ENCODE results near the gene C11orf54.
"Not testable (repeated sequence)": the region's sequence is repeated elsewhere in the genome, so short reads cannot be mapped to it uniquely, and the experiment has no call there.

Gene C11orf54

GRCh38 chr11:93766504-93766903 lies 25.0 kb downstream of the C11orf54 start:
- no peak for DNase-seq (ENCODE audit: low read depth in 2 of 2)

DNA sequence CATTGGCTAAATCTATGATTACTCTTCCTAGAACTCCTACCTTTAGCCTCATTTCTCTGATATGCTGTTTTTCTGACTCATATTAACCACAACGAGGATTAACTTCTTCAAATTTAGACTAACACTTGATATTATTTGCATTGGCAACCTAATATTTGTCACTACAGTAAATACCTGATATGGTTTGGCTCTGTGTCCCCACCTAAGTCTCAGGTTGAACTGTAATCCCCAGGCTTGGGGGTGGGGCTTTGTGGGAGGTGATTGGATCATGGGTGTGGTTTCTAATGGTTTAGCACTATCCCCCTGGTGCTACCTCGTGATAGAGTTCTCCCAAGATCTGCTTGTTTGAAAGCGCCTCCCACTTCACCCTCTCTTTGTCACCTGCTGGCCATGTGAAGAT lies 25.5 kb downstream of the C11orf54 start:
- no peak for DNase-seq (ENCODE audit: low read depth in 2 of 2)

DNA sequence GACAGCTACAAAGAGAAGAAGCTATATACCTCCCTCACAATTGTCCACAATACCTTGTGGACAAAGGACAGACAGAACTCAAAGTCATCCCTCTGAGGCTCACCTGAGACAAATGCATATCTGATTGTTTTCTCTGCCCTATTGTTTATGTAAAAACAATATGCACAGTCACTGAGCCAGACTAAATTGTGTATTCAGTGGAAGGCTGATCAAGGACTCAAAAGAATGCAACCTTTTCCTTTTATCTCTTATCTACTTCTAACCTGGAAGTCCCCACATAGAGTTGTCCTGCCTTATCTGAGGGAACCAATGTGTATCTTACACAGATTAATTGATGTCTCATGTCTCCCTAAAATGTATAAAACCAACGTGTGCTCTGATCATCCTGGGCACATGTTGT lies 28.7 kb downstream of the C11orf54 start:
- no peak for DNase-seq (ENCODE audit: low read depth in 2 of 2)

DNA sequence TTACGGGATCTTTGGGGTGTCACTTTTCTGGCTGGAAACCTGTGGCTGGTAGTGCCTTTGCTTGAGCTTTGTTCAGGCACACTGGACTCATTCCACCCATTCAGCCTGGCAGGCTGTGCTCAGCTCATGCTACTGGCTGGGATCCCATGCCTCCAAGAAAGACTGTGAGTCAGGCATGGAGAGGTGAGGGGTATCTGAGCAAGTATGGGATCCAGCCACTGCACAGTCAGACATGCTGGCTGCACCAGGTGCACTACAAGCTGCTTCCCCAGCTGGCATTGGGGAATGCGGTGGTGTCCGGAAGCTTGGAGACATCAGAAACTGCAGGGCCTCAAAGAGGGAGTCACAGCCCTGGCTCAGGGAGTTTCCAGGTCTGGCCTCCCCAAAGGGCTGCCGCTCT lies 30.7 kb downstream of the C11orf54 start:
- DNase-seq (ENCODE audit: low read depth in 2 of 2), result no peak

DNA sequence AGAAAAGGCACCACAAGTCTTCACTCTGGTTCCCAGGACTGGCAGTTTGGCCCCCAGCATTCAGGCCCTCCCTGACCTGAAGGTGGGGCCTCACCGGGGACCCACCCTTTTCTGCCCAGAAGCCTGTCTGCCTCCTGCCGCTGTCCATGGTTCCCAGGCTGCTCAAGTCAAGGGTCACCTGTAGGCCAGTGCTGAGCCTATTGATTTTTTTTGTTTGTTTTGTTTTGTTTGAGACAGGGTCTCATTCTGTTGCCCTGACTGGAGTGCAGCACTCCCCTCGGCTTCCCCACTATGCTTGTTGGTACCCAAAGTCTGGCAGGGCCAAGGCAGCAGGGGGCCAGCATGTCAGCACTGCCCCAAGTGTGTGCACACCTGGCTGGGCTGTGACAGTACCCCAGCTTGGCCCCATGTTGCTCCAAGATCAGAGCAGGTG lies 31.6 kb downstream of the C11orf54 start:
- no peak for DNase-seq (ENCODE audit: low read depth in 2 of 2)

DNA sequence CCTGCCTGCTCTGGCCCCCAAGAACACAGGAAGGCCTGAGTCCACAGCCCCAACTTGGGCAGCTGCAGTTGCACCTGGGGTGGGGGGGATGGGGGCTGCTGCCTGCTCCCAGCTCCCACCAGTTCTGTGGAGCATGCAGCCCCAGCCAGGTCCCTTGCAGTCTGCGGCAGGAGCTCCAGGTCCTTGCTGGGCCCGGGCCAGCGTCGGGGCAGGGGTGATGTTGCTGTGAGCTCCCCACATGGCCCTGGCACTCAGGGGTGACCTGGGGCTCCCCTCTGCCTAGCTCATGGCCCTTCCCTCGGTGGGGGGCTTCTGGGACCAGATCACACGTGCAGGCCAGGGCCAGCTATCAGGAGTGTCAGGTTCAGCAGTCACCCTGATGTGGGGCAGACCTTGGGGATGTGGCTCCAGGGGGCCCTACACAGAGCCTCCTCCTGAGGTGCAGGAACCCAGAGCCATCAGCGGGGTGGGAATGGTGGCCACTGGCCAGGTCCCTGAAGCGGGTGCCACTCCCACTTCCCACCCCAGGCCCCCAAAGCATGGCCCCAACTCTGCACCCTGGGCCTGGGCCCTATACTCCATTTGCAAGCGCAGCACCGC lies 32.2 kb downstream of the C11orf54 start:
- DNase-seq (ENCODE audit: low read depth in 2 of 2), result no peak

DNA sequence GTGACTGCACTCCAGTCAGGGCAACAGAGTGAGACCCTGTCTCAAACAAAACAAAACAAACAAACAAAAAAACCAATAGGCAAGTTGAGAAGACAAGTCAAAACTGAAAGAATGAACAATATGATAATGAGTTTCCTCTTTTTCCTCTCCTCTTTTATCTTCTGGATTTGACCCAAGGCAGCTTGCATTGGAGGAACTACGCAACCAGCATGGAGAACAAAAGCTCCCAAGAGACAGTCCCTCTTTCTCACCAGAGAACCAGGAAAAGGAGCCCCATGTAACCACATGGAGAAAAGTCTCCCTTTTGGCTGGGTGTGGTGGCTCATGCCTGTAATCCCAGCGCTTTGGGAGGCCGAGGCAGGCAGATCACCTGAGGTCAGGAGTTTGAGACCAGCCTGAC lies 33.1 kb downstream of the C11orf54 start:
- not testable (repeated sequence) for DNase-seq (ENCODE audit: low read depth in 2 of 2)

- no peak for DNase-seq (ENCODE audit: low read depth in 2 of 2)
Measured at GRCh38 chr11:93775289-93775688, 33.8 kb downstream of the C11orf54 start.

GRCh38 chr11:93783362-93783761 lies 41.9 kb downstream of the C11orf54 start:
- no peak for DNase-seq (ENCODE audit: low read depth in 2 of 2)

- DNase-seq (ENCODE audit: low read depth in 2 of 2), result peak in 1 of 2 donors; percentile 0
Measured at GRCh38 chr11:93783765-93784144, 42.3 kb downstream of the C11orf54 start.

DNA sequence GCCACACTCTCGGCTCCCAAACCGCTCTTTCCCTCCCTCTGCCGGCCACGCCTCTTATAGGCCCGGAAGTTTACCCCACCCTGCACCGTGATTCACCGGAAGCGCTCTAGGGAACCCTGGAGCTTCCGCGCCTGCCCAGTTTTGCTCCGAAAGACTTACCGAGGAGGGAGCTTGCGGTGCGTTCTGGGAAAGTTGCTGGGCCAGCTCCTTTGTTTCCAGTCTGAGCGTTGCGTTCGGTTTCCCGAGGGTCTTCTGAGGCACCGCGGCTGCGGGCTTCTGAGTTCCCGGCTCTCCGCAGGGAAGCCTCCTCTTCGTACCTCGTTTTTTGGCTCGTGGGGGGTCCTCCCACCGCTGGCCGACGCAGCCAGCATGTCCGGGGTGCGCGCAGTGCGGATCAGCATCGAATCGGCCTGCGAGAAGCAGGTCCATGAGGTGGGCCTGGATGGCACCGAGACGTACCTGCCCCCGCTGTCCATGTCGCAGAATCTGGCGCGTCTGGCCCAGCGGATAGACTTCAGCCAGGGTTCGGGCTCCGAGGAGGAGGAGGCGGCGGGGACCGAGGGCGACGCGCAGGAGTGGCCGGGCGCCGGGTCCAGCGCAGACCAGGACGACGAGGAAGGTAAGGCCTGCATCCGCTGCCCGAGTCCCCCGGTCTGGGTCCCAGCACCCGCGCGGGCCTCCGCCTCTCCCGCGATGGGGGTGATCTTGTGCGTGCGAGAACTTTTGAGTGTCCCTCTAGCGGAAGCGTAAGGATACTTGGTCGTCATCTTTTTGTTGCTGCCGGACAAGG lies 42.9 kb downstream of the C11orf54 start, which contains the start of gene MED17:
TSS of gene MED17 (plus strand) at position 138 of the 790 bp plus-strand sequence. CDS start at position 370, 232 bp downstream.
- peak; percentile 67 to 78 for DNase-seq (ENCODE audit: low read depth in 2 of 2)

GRCh38 chr11:93784935-93785360 lies 43.5 kb downstream of the C11orf54 start:
- DNase-seq (ENCODE audit: low read depth in 2 of 2), result no peak

DNA sequence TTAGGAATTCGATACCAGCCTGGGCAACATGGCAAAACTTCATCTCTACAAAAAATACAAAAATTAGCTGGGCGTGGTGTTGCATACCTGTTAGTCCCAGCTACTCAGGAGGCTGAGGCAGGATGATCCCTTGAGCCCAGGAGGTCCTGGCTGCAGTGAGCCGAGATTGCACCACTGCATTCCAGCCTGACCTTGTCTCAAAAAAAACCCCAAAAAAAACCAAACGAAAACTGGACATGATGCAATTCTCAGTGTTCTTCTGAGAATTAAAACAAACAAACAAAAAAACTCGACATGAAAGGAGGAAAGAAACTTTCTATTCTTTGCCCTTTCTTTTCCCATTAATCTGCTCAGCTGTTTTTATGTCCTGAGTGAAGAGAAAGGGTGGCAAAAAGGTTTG lies 50.0 kb downstream of the C11orf54 start:
- DNase-seq (ENCODE audit: low read depth in 2 of 2), result no peak

DNA sequence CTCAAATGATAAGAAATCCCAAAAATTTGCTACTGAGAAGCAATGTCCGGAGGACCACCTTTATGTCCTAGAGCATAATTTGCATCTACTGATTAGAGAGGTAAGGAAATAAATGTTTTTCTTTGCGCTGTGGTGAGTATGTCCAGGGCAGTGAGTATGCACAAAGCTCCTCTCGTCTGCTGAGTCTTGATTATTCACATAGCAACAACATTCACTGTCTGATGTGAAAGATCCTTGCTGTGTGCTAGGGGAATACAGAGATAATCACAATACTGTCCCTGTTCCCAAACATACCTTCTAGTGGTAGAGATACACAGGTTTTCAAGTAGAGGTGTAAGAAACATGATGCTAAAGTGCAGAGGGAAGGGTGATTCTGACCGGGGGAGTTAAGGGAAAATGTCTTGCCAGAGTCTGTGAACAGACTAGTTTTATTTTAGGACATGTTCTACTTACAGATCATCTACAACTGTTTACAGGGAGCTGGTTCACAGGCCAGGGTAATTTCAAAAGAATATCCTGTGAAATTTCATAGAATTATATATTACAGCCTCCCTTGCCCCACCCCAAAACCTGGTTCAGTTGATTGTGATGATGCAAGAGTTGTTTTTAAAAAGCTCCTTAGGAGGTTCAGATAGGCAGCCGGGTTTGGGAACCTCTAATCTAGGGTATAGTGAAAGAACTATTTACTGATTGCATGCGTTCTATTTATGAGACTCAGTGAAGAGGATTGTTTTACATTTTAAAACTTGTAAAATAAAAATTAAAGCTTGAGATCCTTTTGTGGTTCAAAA lies 55.2 kb downstream of the C11orf54 start:
- no peak for DNase-seq (ENCODE audit: low read depth in 2 of 2)

DNA sequence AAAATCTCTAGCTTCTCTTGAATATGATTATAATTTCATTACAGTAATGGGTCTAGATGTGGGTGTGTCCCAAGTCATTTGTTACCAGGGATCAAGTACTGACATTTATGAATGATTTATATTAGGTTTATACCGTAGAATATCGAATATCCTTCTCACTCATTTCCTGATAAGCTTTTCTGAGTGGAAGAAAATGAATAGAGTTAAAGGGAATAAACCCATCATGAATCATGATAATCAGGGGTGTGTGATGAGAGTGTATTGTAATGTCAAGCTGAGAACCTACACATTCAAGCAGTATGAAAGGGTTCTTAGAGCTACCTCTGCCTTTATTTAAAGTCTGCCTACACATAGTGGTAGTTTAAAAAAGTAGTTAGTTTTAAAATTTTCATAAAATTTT lies 59.9 kb downstream of the C11orf54 start:
- DNase-seq (ENCODE audit: low read depth in 2 of 2), result no peak

GRCh38 chr11:93804879-93805278 lies 63.4 kb downstream of the C11orf54 start:
- DNase-seq (ENCODE audit: low read depth in 2 of 2), result no peak

DNA sequence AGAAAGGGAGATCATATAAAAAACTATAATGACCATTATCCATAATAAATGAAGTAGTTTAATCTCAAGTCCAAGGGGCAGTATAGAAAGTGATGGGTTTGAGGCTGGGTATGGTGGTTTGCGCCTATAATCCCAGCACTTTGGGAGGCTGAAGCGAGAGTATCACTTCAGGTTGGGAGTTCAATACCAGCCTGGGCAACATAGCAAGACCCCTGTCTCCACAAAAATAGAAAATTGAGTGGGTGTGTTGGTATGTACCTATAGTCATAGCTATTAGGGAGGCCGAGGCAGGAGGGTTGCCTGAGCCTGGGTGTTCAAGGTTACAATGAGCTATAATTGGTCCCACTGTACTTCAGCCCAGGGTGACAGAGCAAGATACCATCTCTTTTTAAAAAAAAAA lies 66.5 kb downstream of the C11orf54 start:
- no peak for DNase-seq (ENCODE audit: low read depth in 2 of 2)

DNA sequence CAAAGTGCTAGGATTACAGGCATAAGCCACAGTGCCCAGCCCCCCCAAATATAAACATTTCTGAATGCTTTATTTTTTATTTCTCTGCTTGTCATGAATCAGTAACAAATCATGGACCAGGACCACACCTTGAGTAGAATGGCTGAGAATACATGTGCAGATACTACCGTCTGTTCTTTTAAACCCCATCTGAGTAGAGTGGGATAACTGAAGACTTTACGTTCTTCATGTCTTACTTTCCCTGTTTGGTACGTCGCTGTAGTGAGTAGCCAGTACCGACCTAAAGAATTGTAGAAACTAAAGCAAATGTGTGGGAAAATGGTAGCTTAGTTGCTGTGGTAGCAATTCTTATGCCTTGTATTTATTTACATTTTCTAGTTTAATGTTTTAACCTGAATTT lies 72.5 kb downstream of the C11orf54 start:
- no peak for DNase-seq (ENCODE audit: low read depth in 2 of 2)
